B cell (primary cell): Measurements from ENCODE around the gene ARHGAP11A.
"Not testable (repeated sequence)": the region's sequence is repeated elsewhere in the genome, so short reads cannot be mapped to it uniquely, and the experiment has no call there.

ENCODE experiments used
- EZH2 ChIP-seq: IDR thresholded peaks from 2 replicates; pipeline ENCODE4 v1.6.1; 2012; ENCODE audit warnings: borderline replicate concordance, low read depth, mild to moderate bottlenecking, moderate library complexity, low read length; ENCODE audit not compliant: insufficient read depth, poor library complexity, severe bottlenecking
- TF ChIP-seq, protein P1 (sequence below): fragments of 200-600 bp; IDR thresholded peaks from one replicate; pipeline ENCODE4 v1.8.0; 2022; ENCODE audit warnings: antibody characterized with exemption, mild to moderate bottlenecking

DNA sequence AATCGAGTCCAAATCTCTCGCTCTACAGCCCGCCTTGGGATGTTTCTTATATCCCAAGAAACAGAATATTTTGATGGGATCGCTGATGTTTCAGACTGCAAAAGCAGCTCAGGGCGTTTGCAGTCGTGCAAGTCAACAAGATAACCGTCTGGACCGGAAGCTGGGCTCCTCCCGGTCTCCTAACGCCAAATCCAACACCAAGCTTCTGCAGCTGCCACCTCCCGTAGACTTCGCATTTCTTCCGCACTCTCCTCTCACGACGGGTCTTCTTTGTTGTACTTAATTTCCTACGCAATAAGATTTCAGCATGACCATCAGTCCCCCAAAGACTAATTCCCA, 623 bp upstream of the ARHGAP11A start:
- TF ChIP-seq EZH2, result not testable (repeated sequence)
- TF ChIP-seq, protein P1, sequence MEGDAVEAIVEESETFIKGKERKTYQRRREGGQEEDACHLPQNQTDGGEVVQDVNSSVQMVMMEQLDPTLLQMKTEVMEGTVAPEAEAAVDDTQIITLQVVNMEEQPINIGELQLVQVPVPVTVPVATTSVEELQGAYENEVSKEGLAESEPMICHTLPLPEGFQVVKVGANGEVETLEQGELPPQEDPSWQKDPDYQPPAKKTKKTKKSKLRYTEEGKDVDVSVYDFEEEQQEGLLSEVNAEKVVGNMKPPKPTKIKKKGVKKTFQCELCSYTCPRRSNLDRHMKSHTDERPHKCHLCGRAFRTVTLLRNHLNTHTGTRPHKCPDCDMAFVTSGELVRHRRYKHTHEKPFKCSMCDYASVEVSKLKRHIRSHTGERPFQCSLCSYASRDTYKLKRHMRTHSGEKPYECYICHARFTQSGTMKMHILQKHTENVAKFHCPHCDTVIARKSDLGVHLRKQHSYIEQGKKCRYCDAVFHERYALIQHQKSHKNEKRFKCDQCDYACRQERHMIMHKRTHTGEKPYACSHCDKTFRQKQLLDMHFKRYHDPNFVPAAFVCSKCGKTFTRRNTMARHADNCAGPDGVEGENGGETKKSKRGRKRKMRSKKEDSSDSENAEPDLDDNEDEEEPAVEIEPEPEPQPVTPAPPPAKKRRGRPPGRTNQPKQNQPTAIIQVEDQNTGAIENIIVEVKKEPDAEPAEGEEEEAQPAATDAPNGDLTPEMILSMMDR, result not testable (repeated sequence)
